Ovary (tissue), 3 donors: ENCODE results near the gene FADS1.

Experiments used
- POLR2A ChIP-seq: fragments of 450-650 bp; IDR thresholded peaks from one replicate; pipeline ENCODE4 v1.6.1; 2017; ENCODE audit warnings: antibody characterized with exemption, mild to moderate bottlenecking, moderate library complexity
- TF ChIP-seq, protein P1 (sequence below), 3 donors: fragments of 450-650 bp in 2 of 3; fragments of 200-600 bp in 1 of 3; IDR thresholded peaks; one replicate each; pipeline versions ENCODE4 v1.5.1 to v1.8.0; 2016 to 2022; ENCODE audit warnings: antibody characterized with exemption in 3 of 3, mild to moderate bottlenecking in 1 of 3
- donor health status: DM: no; HTN: no; CAD: no.

- TF ChIP-seq, protein P1, sequence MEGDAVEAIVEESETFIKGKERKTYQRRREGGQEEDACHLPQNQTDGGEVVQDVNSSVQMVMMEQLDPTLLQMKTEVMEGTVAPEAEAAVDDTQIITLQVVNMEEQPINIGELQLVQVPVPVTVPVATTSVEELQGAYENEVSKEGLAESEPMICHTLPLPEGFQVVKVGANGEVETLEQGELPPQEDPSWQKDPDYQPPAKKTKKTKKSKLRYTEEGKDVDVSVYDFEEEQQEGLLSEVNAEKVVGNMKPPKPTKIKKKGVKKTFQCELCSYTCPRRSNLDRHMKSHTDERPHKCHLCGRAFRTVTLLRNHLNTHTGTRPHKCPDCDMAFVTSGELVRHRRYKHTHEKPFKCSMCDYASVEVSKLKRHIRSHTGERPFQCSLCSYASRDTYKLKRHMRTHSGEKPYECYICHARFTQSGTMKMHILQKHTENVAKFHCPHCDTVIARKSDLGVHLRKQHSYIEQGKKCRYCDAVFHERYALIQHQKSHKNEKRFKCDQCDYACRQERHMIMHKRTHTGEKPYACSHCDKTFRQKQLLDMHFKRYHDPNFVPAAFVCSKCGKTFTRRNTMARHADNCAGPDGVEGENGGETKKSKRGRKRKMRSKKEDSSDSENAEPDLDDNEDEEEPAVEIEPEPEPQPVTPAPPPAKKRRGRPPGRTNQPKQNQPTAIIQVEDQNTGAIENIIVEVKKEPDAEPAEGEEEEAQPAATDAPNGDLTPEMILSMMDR (IDR thresholded peaks at IDR 0.05) = no peak
- TF ChIP-seq POLR2A = no peak
These were observed 23.0 kb downstream of the FADS1 start for GRCh38 chr11:61793829-61794204.
